Raji (cell line): ENCODE data around the gene C4B.
"Not testable (repeated sequence)": the region's sequence is repeated elsewhere in the genome, so short reads cannot be mapped to it uniquely, and the experiment has no call there.

ENCODE experiments used
- POLR2A ChIP-seq: IDR thresholded peaks from 2 replicates; pipeline ENCODE4 v1.6.1; 2011; ENCODE audit warnings: low read depth, low read length, control low read depth; ENCODE audit not compliant: insufficient read depth

The C4B gene

GRCh38 chr6:31977816-31978431 lies 36.7 kb upstream of the C4B start:
- TF ChIP-seq POLR2A = no peak

- TF ChIP-seq POLR2A = no peak
Measured at GRCh38 chr6:31978831-31979230, 35.8 kb upstream of the C4B start.

- TF ChIP-seq POLR2A = no peak
Measured at GRCh38 chr6:31979238-31979898, 35.2 kb upstream of the C4B start.

GRCh38 chr6:31981744-31982143 lies 32.9 kb upstream of the C4B start, which contains the start of gene C4A:
Gene C4A, plus strand, starts transcription at chr6:31982057. Its CDS starts 51 bp downstream, at chr6:31982108.
- not testable (repeated sequence) for TF ChIP-seq POLR2A

GRCh38 chr6:32037598-32038524 lies 23.3 kb downstream of the C4B start, which contains the start of gene CYP21A2:
Gene CYP21A2, plus strand, starts transcription at chr6:32038415. Its CDS starts 8 bp downstream, at chr6:32038423.
- TF ChIP-seq POLR2A = not testable (repeated sequence)

GRCh38 chr6:32045811-32046449 lies 31.3 kb downstream of the C4B start:
- TF ChIP-seq POLR2A = no peak

GRCh38 chr6:32046450-32047083 lies 32.0 kb downstream of the C4B start:
- TF ChIP-seq POLR2A = no peak

- TF ChIP-seq POLR2A = no peak
Measured at GRCh38 chr6:32047084-32047478, 32.5 kb downstream of the C4B start.

- no peak for TF ChIP-seq POLR2A
Measured at GRCh38 chr6:32047539-32047854, 32.9 kb downstream of the C4B start.

- no peak for TF ChIP-seq POLR2A
Measured at GRCh38 chr6:32047855-32048766, 33.5 kb downstream of the C4B start.

- TF ChIP-seq POLR2A = no peak
Measured at GRCh38 chr6:32050562-32050961, 36.0 kb downstream of the C4B start.

GRCh38 chr6:32056254-32056653 lies 41.7 kb downstream of the C4B start:
- TF ChIP-seq POLR2A = no peak

GRCh38 chr6:32057966-32058365 lies 43.4 kb downstream of the C4B start:
- TF ChIP-seq POLR2A = no peak

GRCh38 chr6:32058511-32058963 lies 43.9 kb downstream of the C4B start:
- TF ChIP-seq POLR2A = no peak
